Esophagus muscularis mucosa (tissue), 4 donors: ENCODE results near the gene PLEKHG3.

Source experiments
- EP300 ChIP-seq: sonication (generic); formaldehyde crosslinking; IDR thresholded peaks from one replicate; pipeline ENCODE4 v1.6.1; 2017; ENCODE audit warnings: antibody characterized with exemption
- POLR2A ChIP-seq: fragments of 450-650 bp; IDR thresholded peaks from one replicate; pipeline ENCODE4 v1.6.1; 2017; ENCODE audit warnings: antibody characterized with exemption, moderate library complexity, mild to moderate bottlenecking, low read depth
- POLR2AphosphoS5 ChIP-seq, 2 donors: sonication (generic); formaldehyde crosslinking; IDR thresholded peaks; one replicate each; pipeline ENCODE4 v1.6.1; 2017; ENCODE audit warnings: antibody characterized with exemption in 2 of 2
- TF ChIP-seq, protein P1 (sequence below), 3 experiments: fragments of 200-600 bp in 2 of 3; fragments of 450-650 bp in 1 of 3; sonication (generic) in 2 of 3; IDR thresholded peaks; one replicate each; pipeline ENCODE4 v1.5.1; 2017 to 2019; ENCODE audit warnings: antibody characterized with exemption in 3 of 3, mild to moderate bottlenecking in 2 of 3, moderate library complexity in 1 of 3

DNA sequence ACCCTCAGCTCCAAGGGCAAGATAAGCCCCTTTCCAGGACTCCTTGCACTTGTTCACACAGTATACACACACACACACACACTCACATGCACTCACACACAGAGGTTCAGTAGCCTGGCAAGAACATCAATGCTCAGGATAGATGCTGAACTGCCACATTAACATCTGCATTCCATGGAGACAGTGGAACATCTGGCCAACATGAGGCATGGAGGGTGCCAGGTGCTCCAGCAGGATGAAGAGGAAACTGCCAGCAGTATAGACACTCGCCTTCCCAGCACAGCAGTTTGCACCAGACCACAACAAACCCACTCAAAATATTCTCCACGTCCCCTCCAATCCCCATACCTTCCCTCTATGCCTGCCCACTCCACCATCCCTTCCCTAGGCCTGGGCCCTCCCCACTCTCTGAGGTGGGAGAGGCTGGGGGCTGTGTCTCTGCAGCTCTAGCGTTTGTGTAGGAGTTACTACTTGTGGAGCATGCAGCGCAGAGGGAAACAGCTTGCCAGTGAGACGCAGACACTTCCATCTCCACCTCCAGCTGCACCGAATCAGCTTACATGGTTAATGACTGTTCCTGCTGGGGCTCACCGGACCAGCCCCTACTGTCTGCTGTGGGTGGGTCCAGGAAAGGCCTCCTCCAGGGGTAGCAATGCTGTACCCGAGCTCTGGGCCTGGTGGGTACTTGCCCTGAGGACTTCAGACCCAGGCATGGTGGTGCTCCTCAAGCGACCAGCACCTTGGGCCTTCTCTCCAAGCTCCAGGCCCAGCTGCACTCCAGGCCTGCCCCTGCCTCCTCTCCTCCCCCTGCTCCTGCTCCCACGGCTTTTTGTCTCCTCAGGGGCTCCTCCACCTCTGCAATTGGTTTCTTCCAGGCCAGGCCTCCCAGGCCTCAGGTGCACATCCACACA, 18.6 kb upstream of the PLEKHG3 start:
- TF ChIP-seq, protein P1, sequence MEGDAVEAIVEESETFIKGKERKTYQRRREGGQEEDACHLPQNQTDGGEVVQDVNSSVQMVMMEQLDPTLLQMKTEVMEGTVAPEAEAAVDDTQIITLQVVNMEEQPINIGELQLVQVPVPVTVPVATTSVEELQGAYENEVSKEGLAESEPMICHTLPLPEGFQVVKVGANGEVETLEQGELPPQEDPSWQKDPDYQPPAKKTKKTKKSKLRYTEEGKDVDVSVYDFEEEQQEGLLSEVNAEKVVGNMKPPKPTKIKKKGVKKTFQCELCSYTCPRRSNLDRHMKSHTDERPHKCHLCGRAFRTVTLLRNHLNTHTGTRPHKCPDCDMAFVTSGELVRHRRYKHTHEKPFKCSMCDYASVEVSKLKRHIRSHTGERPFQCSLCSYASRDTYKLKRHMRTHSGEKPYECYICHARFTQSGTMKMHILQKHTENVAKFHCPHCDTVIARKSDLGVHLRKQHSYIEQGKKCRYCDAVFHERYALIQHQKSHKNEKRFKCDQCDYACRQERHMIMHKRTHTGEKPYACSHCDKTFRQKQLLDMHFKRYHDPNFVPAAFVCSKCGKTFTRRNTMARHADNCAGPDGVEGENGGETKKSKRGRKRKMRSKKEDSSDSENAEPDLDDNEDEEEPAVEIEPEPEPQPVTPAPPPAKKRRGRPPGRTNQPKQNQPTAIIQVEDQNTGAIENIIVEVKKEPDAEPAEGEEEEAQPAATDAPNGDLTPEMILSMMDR (IDR thresholded peaks at IDR 0.05): no peak
- TF ChIP-seq EP300 (no peak), POLR2A (no peak), POLR2AphosphoS5 (IDR thresholded peaks at IDR 0.05) (no peak)
